GM18519 (cell line): ENCODE data around the gene RAET1L.
"Not testable (repeated sequence)": the region's sequence is repeated elsewhere in the genome, so short reads cannot be mapped to it uniquely, and the experiment has no call there.

Experiments
- ATAC-seq: cut with Tn5 transposase; IDR thresholded peaks from one replicate; pipeline ENCODE4 v1.9.1; 2021; ENCODE audit warnings: mild to moderate bottlenecking, moderate library complexity; ENCODE audit not compliant: unreplicated experiment, low FRiP score

RAET1L gene

GRCh38 chr6:150046943-150047342 lies 21.6 kb upstream of the RAET1L start:
- ATAC-seq: no peak

DNA sequence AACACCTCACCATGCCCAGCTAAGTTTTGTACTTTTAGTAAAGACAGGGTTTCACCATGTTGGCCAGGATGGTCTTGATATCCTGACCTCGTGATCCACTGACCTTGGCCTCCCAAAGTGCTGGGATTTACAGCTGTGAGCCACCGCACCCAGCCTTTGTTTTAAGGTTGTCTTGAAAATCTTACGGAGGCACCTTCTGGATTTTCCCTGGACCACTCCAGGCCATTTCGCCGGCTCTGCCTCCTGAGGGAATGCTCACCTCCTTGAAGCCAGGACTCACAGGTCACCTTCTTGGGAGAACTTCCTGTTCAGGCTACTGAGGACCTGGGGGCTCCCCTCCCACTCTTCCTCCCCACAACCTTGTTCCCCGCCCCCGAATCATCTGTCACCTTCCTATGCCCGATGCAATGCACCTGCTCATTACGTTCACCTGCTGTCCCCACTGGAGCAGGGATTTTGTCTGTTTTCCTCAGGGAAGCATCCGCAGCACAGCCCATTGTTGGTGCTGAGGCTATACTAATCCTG lies 19.4 kb upstream of the RAET1L start:
- ATAC-seq: no peak

GRCh38 chr6:150043501-150044412 lies 18.4 kb upstream of the RAET1L start:
- ATAC-seq: no peak

GRCh38 chr6:150043096-150043495 lies 17.8 kb upstream of the RAET1L start:
- ATAC-seq: no peak

GRCh38 chr6:150038202-150039062 lies 13.1 kb upstream of the RAET1L start:
- ATAC-seq: no peak

DNA sequence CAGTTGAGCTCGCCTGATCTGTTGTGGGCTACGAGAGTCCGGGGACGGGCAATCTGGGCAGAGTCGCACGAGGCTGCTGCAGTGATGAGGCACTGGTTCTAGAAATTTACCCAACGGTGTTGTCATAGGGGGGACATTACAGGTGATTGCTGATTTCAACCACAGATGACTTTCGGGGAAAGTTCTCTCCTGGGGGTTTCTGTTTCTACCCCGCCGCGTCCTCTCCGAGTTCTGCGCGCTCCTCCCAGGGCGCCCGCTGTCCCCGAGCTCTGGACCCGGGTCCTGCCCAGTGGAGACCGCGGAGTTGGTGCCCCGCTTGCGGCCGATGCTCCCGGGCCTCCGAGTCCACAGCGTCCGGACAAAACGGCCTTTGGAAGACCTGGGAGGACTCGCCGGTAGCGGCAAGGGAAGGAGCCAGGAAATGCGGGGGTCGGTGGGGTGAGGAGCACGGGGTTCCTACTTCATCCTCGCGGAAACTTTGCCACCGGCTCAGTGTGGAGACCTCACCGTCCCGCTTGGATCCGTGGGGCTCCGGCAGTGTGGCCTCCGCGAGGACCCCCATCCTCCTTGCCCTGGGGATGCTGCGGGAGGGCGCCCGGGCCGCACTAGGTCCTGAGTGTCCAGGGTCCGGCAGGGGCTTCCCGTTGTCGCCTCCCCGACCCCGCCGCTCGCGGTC lies 12.3 kb upstream of the RAET1L start:
- no peak for ATAC-seq

DNA sequence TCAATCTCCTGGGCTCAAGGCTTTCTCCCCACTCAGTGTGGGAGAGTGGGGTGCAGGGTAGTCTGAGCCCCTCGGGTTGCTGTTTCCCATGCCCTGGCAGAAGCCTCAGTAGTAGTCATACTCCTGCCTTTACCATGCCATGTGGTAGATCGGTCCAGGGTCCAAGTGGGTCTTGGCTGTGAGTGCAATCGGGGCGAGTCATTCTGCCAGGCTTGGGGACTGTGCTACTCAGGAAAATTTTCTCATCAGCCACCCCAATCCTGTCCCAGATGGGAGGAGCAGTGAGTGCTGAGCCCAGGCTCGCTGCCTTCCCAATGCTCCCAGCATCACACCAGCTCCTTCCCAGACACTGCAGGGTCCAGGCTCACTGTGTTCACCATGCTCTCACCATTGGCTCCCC lies 10.7 kb upstream of the RAET1L start:
- ATAC-seq: no peak

GRCh38 chr6:150033207-150033771 lies 8.0 kb upstream of the RAET1L start:
- no peak for ATAC-seq

DNA sequence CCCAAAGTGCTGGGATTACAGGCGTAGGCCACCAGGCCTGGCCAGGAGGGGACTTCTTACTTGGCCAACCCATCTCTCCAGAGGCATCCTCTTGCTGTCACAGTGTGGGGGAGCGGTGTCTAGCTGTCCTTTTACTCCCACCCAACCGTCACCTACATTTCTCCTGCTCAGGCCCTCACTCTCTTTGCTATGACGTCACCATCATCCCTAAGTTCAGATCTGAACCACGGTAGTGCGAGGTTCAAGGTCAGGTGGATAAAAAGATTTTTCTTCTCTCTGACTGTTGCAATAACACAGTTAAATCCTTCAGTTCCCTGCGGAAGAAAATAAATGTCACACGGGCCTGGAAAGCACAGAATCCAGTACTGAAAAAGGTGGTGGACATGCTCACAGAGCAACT lies 7.3 kb upstream of the RAET1L start:
- ATAC-seq: no peak

DNA sequence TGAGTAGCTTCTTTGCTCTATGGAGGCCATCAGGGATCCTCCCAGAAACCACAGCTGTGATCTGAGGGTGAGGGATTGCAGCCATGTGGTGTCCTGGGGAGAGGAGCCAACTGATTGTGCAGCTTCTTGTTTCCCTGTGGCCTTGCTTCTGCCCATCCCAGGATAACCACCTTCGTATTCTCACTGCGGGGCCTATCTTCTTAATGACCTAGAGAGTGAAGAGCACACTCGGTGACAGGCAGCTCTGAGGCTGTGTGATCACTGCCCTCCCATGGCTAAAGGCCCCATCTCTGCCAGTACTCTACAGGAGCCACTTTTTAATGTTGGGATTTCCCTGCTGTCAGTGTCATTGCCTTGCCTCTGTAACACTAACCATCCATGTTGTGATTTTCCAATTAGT lies 5.3 kb upstream of the RAET1L start:
- ATAC-seq: no peak

- no peak for ATAC-seq
Observed at GRCh38 chr6:150029749-150030148, 4.4 kb upstream of the RAET1L start.

GRCh38 chr6:150029276-150029675 lies 3.9 kb upstream of the RAET1L start:
- no peak for ATAC-seq

- no peak for ATAC-seq
Observed at GRCh38 chr6:150028799-150029198, 3.5 kb upstream of the RAET1L start.

GRCh38 chr6:150027806-150028565 lies 2.7 kb upstream of the RAET1L start:
- no peak for ATAC-seq

DNA sequence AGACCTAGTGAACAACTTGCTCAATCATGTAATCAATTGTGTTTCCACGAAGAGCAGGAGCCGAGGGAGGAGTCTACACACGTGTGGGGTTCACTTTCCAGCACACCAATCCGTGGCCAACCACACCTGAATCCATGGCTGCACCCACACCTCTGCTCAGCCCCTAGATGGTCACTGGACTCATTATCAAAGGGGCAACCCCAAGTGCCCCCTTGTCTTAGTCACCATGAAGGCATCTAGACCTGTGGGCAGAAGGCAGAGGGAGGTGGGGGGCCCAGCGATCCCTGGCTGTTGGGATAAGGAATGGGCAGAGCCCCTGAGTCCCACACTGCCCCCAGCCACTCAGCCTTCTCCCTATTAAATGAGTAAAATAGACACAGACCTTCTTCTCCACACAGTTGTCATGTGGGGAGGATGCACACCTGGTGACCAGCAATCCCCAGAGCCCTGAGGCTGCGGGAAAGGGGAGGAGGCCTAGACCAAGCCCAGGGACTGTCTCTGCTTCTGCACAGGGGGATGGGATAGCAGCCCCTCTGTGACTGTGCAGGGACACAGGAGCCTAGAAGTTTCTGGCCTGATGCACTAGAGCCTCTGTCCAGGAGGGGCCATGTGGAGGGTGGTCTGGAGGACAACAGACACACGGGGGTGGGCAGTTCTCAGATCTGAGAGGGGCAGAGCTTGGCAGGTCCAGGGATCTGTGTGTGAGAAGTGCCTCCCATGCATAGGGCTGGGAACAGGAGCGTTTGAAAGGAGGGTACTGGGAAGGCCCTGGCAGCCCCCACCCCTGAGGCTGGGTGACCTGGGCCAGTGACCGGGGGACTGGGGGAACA lies 1.9 kb upstream of the RAET1L start:
- no peak for ATAC-seq

DNA sequence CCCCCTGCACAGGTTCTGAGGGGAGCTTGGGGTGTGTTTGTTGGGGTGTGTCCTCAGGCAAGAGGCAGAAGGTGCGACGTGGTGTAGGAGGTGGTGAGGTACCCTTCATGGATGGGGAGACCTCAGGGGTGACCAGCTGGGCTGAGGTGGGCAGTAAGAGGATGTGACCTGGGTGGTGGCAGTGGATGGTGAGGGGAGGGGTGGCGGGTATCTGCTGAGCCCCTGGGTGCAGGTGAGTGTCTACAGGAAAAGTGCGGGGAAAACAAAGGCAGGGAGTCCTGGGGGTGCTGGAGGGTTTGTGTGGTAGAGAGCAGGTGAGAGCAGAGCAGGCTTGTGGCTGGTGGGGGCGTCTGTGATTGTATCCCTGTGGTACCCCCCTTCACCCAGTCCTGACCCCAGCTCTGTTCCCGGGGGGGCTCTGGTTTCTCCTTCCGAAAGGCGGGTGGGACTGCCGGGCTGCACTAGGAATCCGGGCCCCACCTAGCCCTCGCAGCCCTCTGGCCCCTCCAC lies 631 bp downstream of the RAET1L start:
- no peak for ATAC-seq

- not testable (repeated sequence) for ATAC-seq
Observed at GRCh38 chr6:150024021-150024420, 1.3 kb downstream of the RAET1L start.

- not testable (repeated sequence) for ATAC-seq
Observed at GRCh38 chr6:150021870-150022269, 3.5 kb downstream of the RAET1L start.
